PC-3 (cell line): ENCODE data around the gene RIMBP3B.
"Not testable (repeated sequence)": the region's sequence is repeated elsewhere in the genome, so short reads cannot be mapped to it uniquely, and the experiment has no call there.

Experiments used
- CTCF ChIP-seq: fragments of 300-600 bp; sonication (generic); conservative IDR thresholded peaks from 2 replicates; pipeline ENCODE4 v1.5.1; 2017; ENCODE audit warnings: antibody characterized with exemption, low read depth, mild to moderate bottlenecking, low read length
- EZH2 ChIP-seq: fragments of 300-600 bp; sonication (generic); IDR thresholded peaks from one replicate; pipeline ENCODE4 v1.6.1; 2017; ENCODE audit warnings: antibody characterized with exemption, mild to moderate bottlenecking, low read length; ENCODE audit not compliant: unreplicated experiment
- EZH2phosphoT487 ChIP-seq: fragments of 300-600 bp; sonication (generic); IDR thresholded peaks from 2 replicates; pipeline ENCODE4 v1.6.1; 2018; ENCODE audit warnings: mild to moderate bottlenecking, antibody characterized with exemption, low read length, borderline replicate concordance

- not testable (repeated sequence) for TF ChIP-seq CTCF, EZH2phosphoT487, EZH2
Observed at GRCh38 chr22:21420180-21420763, 36.7 kb downstream of the RIMBP3B start.
